ENCODE results near the gene PRKAG2. TPM values are rescaled to one million over a fixed set of nuclear protein-coding genes. Genes with fewer than 3 reads are reported as not detected.

The PRKAG2 gene
- total and polyA plus RNA-seq, 8 donors: 12.9 to 34.6 (median 18.0) TPM

- Histone ChIP-seq H3K36me3 (no peaks in the 10 kb centered on the region), H3K4me3 (no peak overlapping the region), H3K4me1 (no peaks in the 10 kb centered on the region), H3K9me3 (no peaks in the 10 kb centered on the region), H3K27ac (no peak overlapping the region), H3K27me3 (no peaks in the 10 kb centered on the region)
- ATAC-seq: no peak
- TF ChIP-seq CTCF (IDR thresholded peaks at IDR 0.05): no peak
- no peak for DNase-seq
- intact Hi-C loops (cut with DNase I): no loop called here
Observed at GRCh38 chr7:151660141-151660540, 216.8 kb downstream of the PRKAG2 start.

GRCh38 chr7:151659219-151659618, 217.7 kb downstream of the PRKAG2 start:
- no peaks in the 10 kb centered on the region for H3K27me3 ChIP-seq
- H3K27ac ChIP-seq: no peak overlapping the region
- no peak overlapping the region for H3K4me3 ChIP-seq
- H3K36me3 ChIP-seq: no peaks in the 10 kb centered on the region
- no peaks in the 10 kb centered on the region for H3K4me1 ChIP-seq
- no peaks in the 10 kb centered on the region for H3K9me3 ChIP-seq
- no peak for TF ChIP-seq CTCF (IDR thresholded peaks at IDR 0.05)
- intact Hi-C loops (cut with DNase I): no loop called here
- ATAC-seq (no peak), DNase-seq (no peak)

GRCh38 chr7:151658778-151659177, 218.1 kb downstream of the PRKAG2 start:
- Histone ChIP-seq H3K36me3 (no peaks in the 10 kb centered on the region), H3K9me3 (no peaks in the 10 kb centered on the region), H3K4me3 (no peak overlapping the region), H3K4me1 (no peaks in the 10 kb centered on the region), H3K27ac (no peak overlapping the region), H3K27me3 (no peaks in the 10 kb centered on the region)
- intact Hi-C loops (cut with DNase I): no loop called here
- TF ChIP-seq CTCF (IDR thresholded peaks at IDR 0.05): no peak
- DNase-seq: no peak
- no peak for ATAC-seq

GRCh38 chr7:151657173-151657572, 219.7 kb downstream of the PRKAG2 start:
- no peak overlapping the region for H3K4me3 ChIP-seq
- H3K9me3 ChIP-seq: no peaks in the 10 kb centered on the region
- DNase-seq (no peak), ATAC-seq (no peak)
- intact Hi-C loops (cut with DNase I): no loop called here
- no peaks in the 10 kb centered on the region for H3K36me3 ChIP-seq
- H3K27ac ChIP-seq: no peak overlapping the region
- H3K4me1 ChIP-seq: no peaks in the 10 kb centered on the region
- no peak for TF ChIP-seq CTCF (IDR thresholded peaks at IDR 0.05)
- no peaks in the 10 kb centered on the region for H3K27me3 ChIP-seq

GRCh38 chr7:151655555-151655954, 221.4 kb downstream of the PRKAG2 start:
- Histone ChIP-seq H3K9me3 (no peaks in the 10 kb centered on the region), H3K27ac (no peak overlapping the region), H3K4me3 (no peak overlapping the region), H3K36me3 (no peaks in the 10 kb centered on the region), H3K4me1 (peaks cover 5 to 9% of the 10 kb centered on the region in 2 donors), H3K27me3 (no peaks in the 10 kb centered on the region)
- ATAC-seq (no peak), DNase-seq (no peak)
- intact Hi-C loops (cut with DNase I): no loop called here
- TF ChIP-seq CTCF (IDR thresholded peaks at IDR 0.05): no peak

Data from left lung (tissue), 10 donors.